HG03280 (cell line): ENCODE measurements around the gene SMIM29.

Experiments
- ATAC-seq: cut with Tn5 transposase; IDR thresholded peaks from one replicate; pipeline ENCODE4 v1.9.1; 2021; ENCODE audit warnings: mild to moderate bottlenecking, moderate library complexity; ENCODE audit not compliant: unreplicated experiment

SMIM29 gene

GRCh38 chr6:34196833-34197195 lies 52.0 kb downstream of the SMIM29 start:
- ATAC-seq: no peak
